Liver (tissue), 9 donors: ENCODE results near the gene GPR4. TPM values are rescaled to one million over a fixed set of nuclear protein-coding genes. Genes with fewer than 3 reads are reported as not detected.

Experiments
- DNase-seq: peaks from one replicate; pipeline ENCODE4 v3.0.0-alpha.2; 2017; ENCODE audit warnings: low spot score
- H3K27ac ChIP-seq, 2 donors: one replicate each; pipeline ENCODE4 v1.7.0; 2013; ENCODE audit warnings: inconsistent platforms in 2 of 2, low read length in 2 of 2, control low read depth in 1 of 2, low read depth in 1 of 2, mild to moderate bottlenecking in 1 of 2
- H3K27me3 ChIP-seq, 4 donors: one replicate each; pipeline versions ENCODE4 v1.6.1 to v1.7.0; 2013; ENCODE audit warnings: low read length in 3 of 4, inconsistent platforms in 1 of 4, mild to moderate bottlenecking in 1 of 4, moderate library complexity in 1 of 4; ENCODE audit not compliant: control insufficient read depth in 4 of 4, insufficient read depth in 4 of 4
- H3K36me3 ChIP-seq, 4 donors: one replicate each; pipeline versions ENCODE4 v1.6.1 to v1.7.0; 2013; ENCODE audit warnings: low read length in 3 of 4, mild to moderate bottlenecking in 3 of 4, low read depth in 1 of 4, moderate library complexity in 1 of 4; ENCODE audit not compliant: control insufficient read depth in 4 of 4, insufficient read depth in 3 of 4
- H3K4me1 ChIP-seq, 4 donors: one replicate each; pipeline versions ENCODE4 v1.6.1 to v1.7.0; 2013; ENCODE audit warnings: low read length in 3 of 4, mild to moderate bottlenecking in 3 of 4, moderate library complexity in 1 of 4; ENCODE audit not compliant: control insufficient read depth in 4 of 4, insufficient read depth in 4 of 4
- H3K4me3 ChIP-seq, 3 donors: one replicate each; pipeline versions ENCODE4 v1.6.1 to v1.7.0; 2013; ENCODE audit warnings: low read length in 3 of 3, control low read depth in 1 of 3, low read depth in 1 of 3, mild to moderate bottlenecking in 1 of 3
- H3K9ac ChIP-seq, 2 donors: one replicate each; pipeline ENCODE4 v1.7.0; 2013; ENCODE audit warnings: low read length in 2 of 2, mild to moderate bottlenecking in 2 of 2, moderate library complexity in 2 of 2, control low read depth in 1 of 2, low read depth in 1 of 2
- H3K9me3 ChIP-seq, 4 donors: one replicate each; pipeline versions ENCODE4 v1.6.1 to v1.7.0; 2013; ENCODE audit warnings: low read length in 3 of 4; ENCODE audit not compliant: control insufficient read depth in 4 of 4
- EGR1 ChIP-seq, 2 donors: IDR thresholded peaks; 2 replicates each; pipeline ENCODE4 v1.6.1; 2016 to 2018; ENCODE audit warnings: antibody characterized with exemption in 2 of 2, low read depth in 2 of 2
- FOXA2 ChIP-seq: IDR thresholded peaks from 2 replicates; pipeline ENCODE4 v1.6.1; 2016; ENCODE audit warnings: antibody characterized with exemption
- GABPA ChIP-seq, 2 donors: IDR thresholded peaks in 1 of 2; conservative IDR thresholded peaks in 1 of 2; 2 replicates each; pipeline ENCODE4 v1.6.1; 2016; ENCODE audit warnings: antibody characterized with exemption in 2 of 2, mild to moderate bottlenecking in 1 of 2, moderate library complexity in 1 of 2
- HNF4A ChIP-seq, 2 donors: conservative IDR thresholded peaks; 2 replicates each; pipeline ENCODE4 v1.6.1; 2016; ENCODE audit warnings: antibody characterized with exemption in 2 of 2, mild to moderate bottlenecking in 2 of 2
- HNF4G ChIP-seq: IDR thresholded peaks from 2 replicates; pipeline ENCODE4 v1.6.1; 2016; ENCODE audit warnings: antibody characterized with exemption
- JUND ChIP-seq, 2 donors: IDR thresholded peaks; 2 replicates each; pipeline ENCODE4 v1.6.1; 2016; ENCODE audit warnings: antibody characterized with exemption in 2 of 2
- NR2F2 ChIP-seq: IDR thresholded peaks from 2 replicates; pipeline ENCODE4 v1.6.1; 2016; ENCODE audit warnings: antibody characterized with exemption
- RAD21 ChIP-seq, 2 donors: IDR thresholded peaks; 2 replicates each; pipeline ENCODE4 v1.6.1; 2016; ENCODE audit warnings: antibody characterized with exemption in 2 of 2, mild to moderate bottlenecking in 2 of 2
- RXRA ChIP-seq, 2 donors: IDR thresholded peaks; 2 replicates each; pipeline ENCODE4 v1.6.1; 2017 to 2018; ENCODE audit warnings: antibody characterized with exemption in 2 of 2, mild to moderate bottlenecking in 1 of 2
- SP1 ChIP-seq: IDR thresholded peaks from 2 replicates; pipeline ENCODE4 v1.6.1; 2018; ENCODE audit warnings: antibody characterized with exemption, mild to moderate bottlenecking
- TAF1 ChIP-seq: conservative IDR thresholded peaks from 2 replicates; pipeline ENCODE4 v1.6.1; 2016; ENCODE audit warnings: antibody characterized with exemption, mild to moderate bottlenecking
- YY1 ChIP-seq: IDR thresholded peaks from 2 replicates; pipeline ENCODE4 v1.6.1; 2016; ENCODE audit warnings: antibody characterized with exemption, mild to moderate bottlenecking
- ZBTB33 ChIP-seq: IDR thresholded peaks from 2 replicates; pipeline ENCODE4 v1.6.1; 2016; ENCODE audit warnings: antibody characterized with exemption
- WGBS: extraction: QIAGEN DNeasy Blood & Tissue Kit; methylation state at CpG from one replicate; pipeline ENCODE4 v1.1.7; 2013; 5-methylcytosine and 5-hydroxymethylcytosine counted together
- polyA plus RNA-seq, 2 donors: library from polyadenylated mRNA; stranded (reverse) in 1 of 2; unstranded in 1 of 2; fragments of 200-250 nt in 1 of 2; fragments of >200 nt in 1 of 2; fragmentation: Nextera tagmentation in 1 of 2; extraction: Ambion mirVana in 1 of 2; gene quantifications; one replicate each; pipeline versions ENCODE4 v1.2.1 to v1.2.3, GENCODE V29; 2013 to 2015
- total RNA-seq, 2 donors: library from RNA; depleted of rRNA; stranded (reverse); fragments of >200 nt; gene quantifications; one replicate each; pipeline ENCODE4 v1.2.3, GENCODE V29; 2014
- TF ChIP-seq, protein P1 (sequence below): fragments of 150-350 bp; IDR thresholded peaks from 2 replicates; pipeline ENCODE4 v1.5.1; 2017; ENCODE audit warnings: improper control_type of control experiment, low read depth, low read length; ENCODE audit not compliant: missing input control
- TF ChIP-seq, protein P2 (sequence below): IDR thresholded peaks from 2 replicates; pipeline ENCODE4 v1.6.1; 2016; ENCODE audit warnings: antibody characterized with exemption, mild to moderate bottlenecking
- TF ChIP-seq, protein P3 (sequence below): IDR thresholded peaks from 2 replicates; pipeline ENCODE4 v1.6.1; 2016; ENCODE audit warnings: antibody characterized with exemption
- TF ChIP-seq, protein P4 (sequence below): IDR thresholded peaks from 2 replicates; pipeline ENCODE4 v1.6.1; 2016; ENCODE audit warnings: antibody characterized with exemption
- donor health status: healthy.
- donor health status: healthy.
- donor health status: healthy.
- donor health status: healthy.
- donor health status: healthy.

GPR4 gene
- total and polyA plus RNA-seq, 4 donors: 0.37 to 1.9 (median 0.97) TPM

- Histone ChIP-seq H3K9me3 (no peaks in the 10 kb centered on the region), H3K27ac (no peak within 1 kb of the TSS), H3K9ac (peak within 1 kb of the TSS in 1 of 2 donors; percentile 69), H3K27me3 (no peaks in the 10 kb centered on the region), H3K4me1 (peaks cover 8 to 42% (median 29%) of the 10 kb centered on the region in 4 donors), H3K4me3 (peak within 1 kb of the TSS; percentile 51 to 78 (median 72)), H3K36me3 (no peaks in the 10 kb centered on the region)
- 7% methylated on average over 52 of the region's 52 CpGs for WGBS
- DNase-seq: peak; percentile 44
- TF ChIP-seq YY1: peak; percentile 43
- no peak for TF ChIP-seq TAF1
Measured at GRCh38 chr19:45638930-45639729, 37.1 kb upstream of the GPR4 start, which contains the start of gene EML2. Gene EML2, minus strand, starts transcription at chr19:45639397. Its CDS starts 21 bp downstream, at chr19:45639376.

DNA sequence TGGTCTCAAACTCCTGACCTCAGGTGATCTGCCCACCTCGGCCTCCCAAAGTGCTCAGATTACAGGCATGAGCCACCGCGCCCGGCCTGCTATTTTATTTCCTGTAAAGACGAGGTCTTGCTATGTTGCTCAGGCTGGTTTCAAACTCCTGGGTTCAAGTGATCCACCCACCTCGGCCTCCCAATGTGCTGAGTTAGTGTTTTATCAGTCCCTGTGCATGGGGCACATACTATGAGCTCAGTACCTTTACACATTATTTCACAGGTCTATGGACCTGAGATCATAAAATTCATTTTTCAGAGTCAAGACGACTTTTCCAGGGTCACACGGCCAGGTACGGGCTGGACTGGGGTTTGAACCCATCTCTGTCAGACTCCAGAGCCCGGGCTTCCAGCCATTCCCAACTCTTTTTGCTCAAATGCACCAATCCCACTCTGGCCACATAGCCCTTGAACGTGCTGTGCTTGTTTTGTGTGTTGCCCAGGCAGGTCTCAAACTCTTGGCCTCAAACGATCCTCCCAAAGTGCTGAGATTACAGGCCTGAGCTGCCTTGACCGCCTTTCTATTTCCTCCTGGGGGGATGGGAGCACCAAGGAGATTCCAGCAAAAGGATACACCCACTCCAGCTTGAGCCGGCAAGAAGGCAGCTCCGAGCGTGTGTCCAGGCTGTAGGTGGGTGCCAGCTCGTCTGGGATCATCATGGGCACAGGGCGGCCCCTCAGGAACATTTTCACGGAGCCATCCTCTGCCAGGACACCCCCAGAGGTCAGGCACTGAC, 36.1 kb upstream of the GPR4 start:
- Histone ChIP-seq H3K36me3 (no peaks in the 10 kb centered on the region), H3K9me3 (no peaks in the 10 kb centered on the region), H3K27me3 (no peaks in the 10 kb centered on the region), H3K9ac (no peak overlapping the region), H3K4me1 (peaks cover 8 to 35% (median 26%) of the 10 kb centered on the region in 4 donors), H3K27ac (no peak overlapping the region), H3K4me3 (no peak overlapping the region)
- 80% methylated on average over 19 of the region's 19 CpGs for WGBS
- no peak for DNase-seq
- TF ChIP-seq SP1 (no peak), JUND (IDR thresholded peaks at IDR 0.05) (no peak), ZBTB33 (no peak)

GRCh38 chr19:45636902-45637301, 34.9 kb upstream of the GPR4 start:
- no peak overlapping the region for H3K4me3 ChIP-seq
- no peak overlapping the region for H3K9ac ChIP-seq
- peaks cover 4 to 28% (median 19%) of the 10 kb centered on the region in 4 donors for H3K4me1 ChIP-seq
- DNase-seq: no peak
- H3K27me3 ChIP-seq: no peaks in the 10 kb centered on the region
- H3K36me3 ChIP-seq: no peaks in the 10 kb centered on the region
- H3K27ac ChIP-seq: no peak overlapping the region
- 75% methylated on average over 2 of the region's 2 CpGs for WGBS
- no peaks in the 10 kb centered on the region for H3K9me3 ChIP-seq
- TF ChIP-seq RXRA (IDR thresholded peaks at IDR 0.05): no peak
- no peak for TF ChIP-seq TAF1
- no peak for TF ChIP-seq RAD21 (IDR thresholded peaks at IDR 0.05)
- TF ChIP-seq HNF4G: no peak
- TF ChIP-seq, protein P1, sequence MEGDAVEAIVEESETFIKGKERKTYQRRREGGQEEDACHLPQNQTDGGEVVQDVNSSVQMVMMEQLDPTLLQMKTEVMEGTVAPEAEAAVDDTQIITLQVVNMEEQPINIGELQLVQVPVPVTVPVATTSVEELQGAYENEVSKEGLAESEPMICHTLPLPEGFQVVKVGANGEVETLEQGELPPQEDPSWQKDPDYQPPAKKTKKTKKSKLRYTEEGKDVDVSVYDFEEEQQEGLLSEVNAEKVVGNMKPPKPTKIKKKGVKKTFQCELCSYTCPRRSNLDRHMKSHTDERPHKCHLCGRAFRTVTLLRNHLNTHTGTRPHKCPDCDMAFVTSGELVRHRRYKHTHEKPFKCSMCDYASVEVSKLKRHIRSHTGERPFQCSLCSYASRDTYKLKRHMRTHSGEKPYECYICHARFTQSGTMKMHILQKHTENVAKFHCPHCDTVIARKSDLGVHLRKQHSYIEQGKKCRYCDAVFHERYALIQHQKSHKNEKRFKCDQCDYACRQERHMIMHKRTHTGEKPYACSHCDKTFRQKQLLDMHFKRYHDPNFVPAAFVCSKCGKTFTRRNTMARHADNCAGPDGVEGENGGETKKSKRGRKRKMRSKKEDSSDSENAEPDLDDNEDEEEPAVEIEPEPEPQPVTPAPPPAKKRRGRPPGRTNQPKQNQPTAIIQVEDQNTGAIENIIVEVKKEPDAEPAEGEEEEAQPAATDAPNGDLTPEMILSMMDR: no peak
- TF ChIP-seq, protein P2, sequence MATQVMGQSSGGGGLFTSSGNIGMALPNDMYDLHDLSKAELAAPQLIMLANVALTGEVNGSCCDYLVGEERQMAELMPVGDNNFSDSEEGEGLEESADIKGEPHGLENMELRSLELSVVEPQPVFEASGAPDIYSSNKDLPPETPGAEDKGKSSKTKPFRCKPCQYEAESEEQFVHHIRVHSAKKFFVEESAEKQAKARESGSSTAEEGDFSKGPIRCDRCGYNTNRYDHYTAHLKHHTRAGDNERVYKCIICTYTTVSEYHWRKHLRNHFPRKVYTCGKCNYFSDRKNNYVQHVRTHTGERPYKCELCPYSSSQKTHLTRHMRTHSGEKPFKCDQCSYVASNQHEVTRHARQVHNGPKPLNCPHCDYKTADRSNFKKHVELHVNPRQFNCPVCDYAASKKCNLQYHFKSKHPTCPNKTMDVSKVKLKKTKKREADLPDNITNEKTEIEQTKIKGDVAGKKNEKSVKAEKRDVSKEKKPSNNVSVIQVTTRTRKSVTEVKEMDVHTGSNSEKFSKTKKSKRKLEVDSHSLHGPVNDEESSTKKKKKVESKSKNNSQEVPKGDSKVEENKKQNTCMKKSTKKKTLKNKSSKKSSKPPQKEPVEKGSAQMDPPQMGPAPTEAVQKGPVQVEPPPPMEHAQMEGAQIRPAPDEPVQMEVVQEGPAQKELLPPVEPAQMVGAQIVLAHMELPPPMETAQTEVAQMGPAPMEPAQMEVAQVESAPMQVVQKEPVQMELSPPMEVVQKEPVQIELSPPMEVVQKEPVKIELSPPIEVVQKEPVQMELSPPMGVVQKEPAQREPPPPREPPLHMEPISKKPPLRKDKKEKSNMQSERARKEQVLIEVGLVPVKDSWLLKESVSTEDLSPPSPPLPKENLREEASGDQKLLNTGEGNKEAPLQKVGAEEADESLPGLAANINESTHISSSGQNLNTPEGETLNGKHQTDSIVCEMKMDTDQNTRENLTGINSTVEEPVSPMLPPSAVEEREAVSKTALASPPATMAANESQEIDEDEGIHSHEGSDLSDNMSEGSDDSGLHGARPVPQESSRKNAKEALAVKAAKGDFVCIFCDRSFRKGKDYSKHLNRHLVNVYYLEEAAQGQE: no peak
- no peak for TF ChIP-seq YY1
- TF ChIP-seq, protein P3, sequence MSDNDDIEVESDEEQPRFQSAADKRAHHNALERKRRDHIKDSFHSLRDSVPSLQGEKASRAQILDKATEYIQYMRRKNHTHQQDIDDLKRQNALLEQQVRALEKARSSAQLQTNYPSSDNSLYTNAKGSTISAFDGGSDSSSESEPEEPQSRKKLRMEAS: no peak
- TF ChIP-seq HNF4A (conservative IDR thresholded peaks at IDR 0.05): no peak
- no peak for TF ChIP-seq NR2F2
- TF ChIP-seq, protein P4, sequence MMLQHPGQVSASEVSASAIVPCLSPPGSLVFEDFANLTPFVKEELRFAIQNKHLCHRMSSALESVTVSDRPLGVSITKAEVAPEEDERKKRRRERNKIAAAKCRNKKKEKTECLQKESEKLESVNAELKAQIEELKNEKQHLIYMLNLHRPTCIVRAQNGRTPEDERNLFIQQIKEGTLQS: no peak
- TF ChIP-seq EGR1 (IDR thresholded peaks at IDR 0.05; ENCODE audit: low read depth in 2 of 2): no peak
- no peak for TF ChIP-seq FOXA2
- TF ChIP-seq JUND (IDR thresholded peaks at IDR 0.05): no peak
- no peak for TF ChIP-seq SP1
- no peak for TF ChIP-seq GABPA (IDR thresholded peaks at IDR 0.05 in 1 of 2, conservative IDR thresholded peaks at IDR 0.05 in 1 of 2)
